Uterus (tissue), 4 donors: ENCODE measurements around the gene PHACTR2. TPM values are rescaled to one million over a fixed set of nuclear protein-coding genes. Genes with fewer than 3 reads are reported as not detected.

Experiments
- DNase-seq, 2 donors: peaks; one replicate each; pipeline ENCODE4 v3.0.0-alpha.2; 2019 to 2020
- H3K27ac ChIP-seq, 2 donors: fragments of 200-600 bp; sonication (generic); 1 replicate in 1 of 2; 2 replicates in 1 of 2; pipeline ENCODE4 v1.5.1; 2016 to 2018
- H3K27me3 ChIP-seq, 2 donors: fragments of 200-600 bp; sonication (generic); one replicate each; pipeline ENCODE4 v1.5.1; 2018 to 2019; ENCODE audit warnings: control low read depth in 1 of 2
- H3K36me3 ChIP-seq, 2 donors: fragments of 200-600 bp; sonication (generic); one replicate each; pipeline ENCODE4 v1.5.1; 2019; ENCODE audit warnings: control low read depth in 1 of 2
- H3K4me1 ChIP-seq, 2 donors: fragments of 200-600 bp; sonication (generic); one replicate each; pipeline ENCODE4 v1.5.1; 2018 to 2019; ENCODE audit warnings: control low read depth in 1 of 2
- H3K4me3 ChIP-seq, 2 donors: fragments of 200-600 bp; sonication (generic); 1 replicate in 1 of 2; 2 replicates in 1 of 2; pipeline ENCODE4 v1.5.1; 2018 to 2019; ENCODE audit warnings: mild to moderate bottlenecking in 1 of 2
- H3K9me3 ChIP-seq, 2 donors: fragments of 200-600 bp; sonication (generic); one replicate each; pipeline ENCODE4 v1.5.1; 2019; ENCODE audit warnings: control low read depth in 1 of 2
- CTCF ChIP-seq, 4 experiments: fragments of 200-600 bp in 2 of 4; fragments of 450-650 bp in 2 of 4; sonication (generic) in 2 of 4; IDR thresholded peaks; one replicate each; pipeline ENCODE4 v1.5.1; 2016 to 2019; ENCODE audit warnings: antibody characterized with exemption in 4 of 4, mild to moderate bottlenecking in 2 of 4, moderate library complexity in 1 of 4
- POLR2A ChIP-seq, 2 donors: fragments of 450-650 bp; IDR thresholded peaks; one replicate each; pipeline ENCODE4 v1.6.1; 2016; ENCODE audit warnings: antibody characterized with exemption in 2 of 2, mild to moderate bottlenecking in 1 of 2, moderate library complexity in 1 of 2
- intact Hi-C: fragments of 100-400 bp; cut with DNase I; formaldehyde crosslinking; loops from one replicate; pipeline ENCODE4 v1.15.1; 2023; ENCODE audit warnings: low total_unique reads
- total RNA-seq, 4 donors: library from RNA; depleted of rRNA in 3 of 4; stranded (reverse); fragments of >200 nt in 3 of 4; gene quantifications; one replicate each; pipeline versions ENCODE4 v1.1.0 to v1.2.4, GENCODE V29; 2014 to 2023
- donor health status: DM: yes; HTN: yes; CAD: no.

PHACTR2 gene
- total RNA-seq, 4 donors from 2014 or later, result 78.2 to 145 (median 90.1) TPM

- intact Hi-C loops, result no loop called here
- no peak overlapping the region for H3K4me3 ChIP-seq
- peaks cover 0 to 18% of the 10 kb centered on the region in 2 donors for H3K4me1 ChIP-seq
- H3K9me3 ChIP-seq, result no peaks in the 10 kb centered on the region
- DNase-seq, result no peak
- TF ChIP-seq POLR2A (IDR thresholded peaks at IDR 0.05), result no peak
- TF ChIP-seq CTCF (IDR thresholded peaks at IDR 0.05), result no peak
- no peaks in the 10 kb centered on the region for H3K36me3 ChIP-seq
- peak overlapping the region; percentile 33 to 58 for H3K27ac ChIP-seq
- no peaks in the 10 kb centered on the region for H3K27me3 ChIP-seq
Observed at GRCh38 chr6:143695969-143696663, 18.4 kb downstream of the PHACTR2 start.

GRCh38 chr6:143696664-143697000, 18.9 kb downstream of the PHACTR2 start:
- no peak for DNase-seq
- no peak overlapping the region for H3K4me3 ChIP-seq
- TF ChIP-seq CTCF (IDR thresholded peaks at IDR 0.05) (no peak), POLR2A (IDR thresholded peaks at IDR 0.05) (no peak)
- H3K4me1 ChIP-seq, result peaks cover 0 to 18% of the 10 kb centered on the region in 2 donors
- intact Hi-C loops, result no loop called here
- H3K27me3 ChIP-seq, result no peaks in the 10 kb centered on the region
- H3K36me3 ChIP-seq, result no peaks in the 10 kb centered on the region
- H3K9me3 ChIP-seq, result no peaks in the 10 kb centered on the region
- peak overlapping the region; percentile 33 to 58 for H3K27ac ChIP-seq

- no peaks in the 10 kb centered on the region for H3K9me3 ChIP-seq
- no peak overlapping the region for H3K4me3 ChIP-seq
- peaks cover 0 to 18% of the 10 kb centered on the region in 2 donors for H3K4me1 ChIP-seq
- no peak for DNase-seq
- no peak for TF ChIP-seq CTCF (IDR thresholded peaks at IDR 0.05)
- intact Hi-C loops, result no loop called here
- H3K36me3 ChIP-seq, result no peaks in the 10 kb centered on the region
- no peaks in the 10 kb centered on the region for H3K27me3 ChIP-seq
- peak overlapping the region; percentile 33 to 58 for H3K27ac ChIP-seq
Observed at GRCh38 chr6:143697076-143697800, 19.5 kb downstream of the PHACTR2 start.

GRCh38 chr6:143698329-143698728, 20.6 kb downstream of the PHACTR2 start:
- TF ChIP-seq CTCF (IDR thresholded peaks at IDR 0.05), result no peak
- TF ChIP-seq POLR2A (IDR thresholded peaks at IDR 0.05), result no peak
- H3K4me1 ChIP-seq, result peaks cover 0 to 18% of the 10 kb centered on the region in 2 donors
- peak overlapping the region; percentile 44 to 58 for H3K27ac ChIP-seq
- DNase-seq, result no peak
- no peaks in the 10 kb centered on the region for H3K36me3 ChIP-seq
- intact Hi-C loops, result no loop called here
- no peaks in the 10 kb centered on the region for H3K27me3 ChIP-seq
- no peak overlapping the region for H3K4me3 ChIP-seq
- H3K9me3 ChIP-seq, result no peaks in the 10 kb centered on the region

GRCh38 chr6:143698759-143699429, 21.1 kb downstream of the PHACTR2 start:
- intact Hi-C loops, result no loop called here

More at GRCh38 chr6:143698759-143699429, 21.1 kb downstream of the PHACTR2 start:
- Histone ChIP-seq H3K4me1 (peaks cover 0 to 18% of the 10 kb centered on the region in 2 donors), H3K27ac (peak overlapping the region in 1 of 2 donors; percentile 58), H3K27me3 (no peaks in the 10 kb centered on the region), H3K36me3 (no peaks in the 10 kb centered on the region), H3K9me3 (no peaks in the 10 kb centered on the region), H3K4me3 (no peak overlapping the region)
- no peak for DNase-seq
- TF ChIP-seq CTCF (IDR thresholded peaks at IDR 0.05), result no peak
- no peak for TF ChIP-seq POLR2A (IDR thresholded peaks at IDR 0.05)
